COLO829 (cell line): Measurements from ENCODE around the gene NOLC1.

Experiments used
- DNase-seq: peaks from one replicate; pipeline ENCODE4 v3.0.0; 2012; ENCODE audit warnings: low spot score

NOLC1 gene

DNA sequence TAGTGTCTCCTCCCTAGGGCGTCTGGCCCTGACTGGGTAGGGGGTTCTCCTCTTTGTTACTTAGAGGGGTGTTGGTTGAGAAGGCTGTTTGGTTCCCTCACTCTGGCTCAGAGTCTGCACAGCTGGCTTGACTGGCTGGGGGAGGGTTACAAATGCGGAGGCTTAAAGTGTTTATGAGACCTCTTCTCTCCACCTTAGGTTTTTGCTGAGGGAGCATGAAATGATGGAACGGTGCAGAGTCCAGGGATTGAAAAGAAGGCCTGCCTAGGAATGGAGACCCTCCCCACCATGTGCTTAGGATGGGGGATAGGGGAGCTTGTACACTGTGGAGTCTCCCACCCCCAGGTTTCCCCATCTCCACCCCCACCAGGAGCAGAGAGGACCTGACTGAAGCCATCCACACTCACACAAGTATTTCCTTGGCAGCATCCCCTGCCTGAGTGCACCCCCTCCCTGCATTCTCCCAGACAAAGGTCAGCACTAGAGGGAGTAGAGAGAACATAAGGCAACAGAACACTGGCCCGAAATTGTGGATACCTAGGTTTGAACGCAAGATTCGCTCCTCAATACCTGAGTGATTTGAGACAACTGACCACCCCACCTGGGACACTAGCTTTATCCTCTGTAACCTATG lies 30.3 kb upstream of the NOLC1 start:
- DNase-seq, result no peak

GRCh38 chr10:102122450-102122849 lies 29.7 kb upstream of the NOLC1 start:
- DNase-seq, result no peak

DNA sequence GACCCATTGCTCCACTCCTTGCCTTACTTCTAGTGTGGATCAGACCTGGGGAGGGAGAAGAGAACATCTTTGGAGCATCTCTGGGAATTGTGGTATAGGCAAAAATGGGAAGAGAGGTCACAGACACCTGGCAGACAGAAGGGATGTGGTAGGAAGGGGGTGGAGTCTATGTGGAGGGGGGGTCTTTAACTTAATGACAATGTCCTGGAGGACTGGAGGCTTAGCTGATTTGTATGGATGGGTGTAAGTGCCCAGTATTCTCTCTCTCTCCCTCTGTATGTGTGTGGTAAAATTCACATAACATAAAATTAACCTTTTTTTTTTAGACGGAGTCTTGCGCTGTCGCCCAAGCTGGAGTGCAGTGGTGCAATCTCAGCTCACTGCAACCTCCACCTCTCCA lies 29.0 kb upstream of the NOLC1 start:
- no peak for DNase-seq

GRCh38 chr10:102131286-102132170 lies 20.7 kb upstream of the NOLC1 start:
- no peak for DNase-seq

GRCh38 chr10:102132193-102132562 lies 20.0 kb upstream of the NOLC1 start:
- DNase-seq, result no peak

GRCh38 chr10:102132563-102133372 lies 19.4 kb upstream of the NOLC1 start, which contains the start of gene PPRC1:
Gene PPRC1 (plus strand): TSS chr10:102133040. CDS start chr10:102133069, 29 bp downstream.
- peak; percentile 96 for DNase-seq

DNA sequence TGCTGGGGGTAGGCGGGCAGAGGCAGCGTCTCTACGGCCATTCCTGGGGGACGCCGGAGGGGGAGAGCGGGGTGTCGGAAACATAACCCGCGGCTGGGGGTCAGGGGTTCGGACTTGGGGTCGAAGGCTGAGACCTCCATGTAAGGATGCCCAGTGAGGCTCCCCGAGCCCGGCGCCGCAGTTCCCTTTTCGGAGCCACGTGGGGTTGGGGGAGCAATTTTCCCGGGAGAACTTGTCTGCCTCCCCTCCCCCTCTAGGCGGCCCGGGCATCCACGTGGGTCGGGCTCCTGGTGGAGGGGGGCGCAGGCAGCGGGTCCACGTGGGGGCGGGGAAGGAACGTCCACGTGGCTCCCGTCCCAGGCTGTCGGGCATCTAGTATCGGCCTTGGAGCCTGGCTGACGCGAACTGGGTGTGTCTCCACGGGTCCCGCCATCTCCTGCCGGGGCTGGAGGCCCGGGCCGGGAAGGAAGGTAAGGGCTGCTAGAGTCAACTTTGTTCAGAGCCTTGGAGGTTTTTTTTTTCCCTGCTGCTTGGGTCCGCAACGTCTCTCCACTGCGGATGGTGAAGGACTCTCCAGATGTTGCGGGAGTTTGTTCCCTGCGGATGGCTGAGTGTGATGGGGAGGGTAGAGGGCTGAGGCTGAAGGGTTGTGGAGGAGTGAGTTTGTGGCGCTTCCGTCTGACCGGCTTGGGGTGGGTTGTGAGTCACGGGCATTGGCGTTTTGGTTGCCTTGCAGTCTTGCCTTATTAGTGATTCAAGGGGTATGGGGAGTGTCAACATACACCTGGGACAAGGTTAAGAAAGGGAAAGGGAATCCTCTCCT lies 18.6 kb upstream of the NOLC1 start:
- DNase-seq, result peak; percentile 53

DNA sequence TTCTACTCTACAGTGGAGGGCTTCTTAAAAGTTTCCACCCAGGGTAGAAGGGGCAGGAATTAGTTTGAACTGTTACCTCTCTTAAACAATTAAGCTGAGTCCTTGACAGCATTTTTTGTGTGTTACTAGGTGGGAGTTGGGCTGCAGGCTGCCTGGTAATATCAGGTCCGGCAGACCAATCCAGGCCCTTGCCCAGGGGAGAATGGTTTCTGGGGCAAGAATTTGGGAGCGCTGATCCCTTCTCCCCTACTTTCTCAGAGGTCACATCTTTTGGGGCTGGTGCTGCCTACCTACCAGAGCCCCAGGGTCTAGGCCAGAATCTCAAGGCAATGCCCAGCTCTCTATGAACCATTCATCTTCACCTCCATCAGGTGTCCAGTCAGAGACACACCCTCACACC lies 17.8 kb upstream of the NOLC1 start:
- no peak for DNase-seq

DNA sequence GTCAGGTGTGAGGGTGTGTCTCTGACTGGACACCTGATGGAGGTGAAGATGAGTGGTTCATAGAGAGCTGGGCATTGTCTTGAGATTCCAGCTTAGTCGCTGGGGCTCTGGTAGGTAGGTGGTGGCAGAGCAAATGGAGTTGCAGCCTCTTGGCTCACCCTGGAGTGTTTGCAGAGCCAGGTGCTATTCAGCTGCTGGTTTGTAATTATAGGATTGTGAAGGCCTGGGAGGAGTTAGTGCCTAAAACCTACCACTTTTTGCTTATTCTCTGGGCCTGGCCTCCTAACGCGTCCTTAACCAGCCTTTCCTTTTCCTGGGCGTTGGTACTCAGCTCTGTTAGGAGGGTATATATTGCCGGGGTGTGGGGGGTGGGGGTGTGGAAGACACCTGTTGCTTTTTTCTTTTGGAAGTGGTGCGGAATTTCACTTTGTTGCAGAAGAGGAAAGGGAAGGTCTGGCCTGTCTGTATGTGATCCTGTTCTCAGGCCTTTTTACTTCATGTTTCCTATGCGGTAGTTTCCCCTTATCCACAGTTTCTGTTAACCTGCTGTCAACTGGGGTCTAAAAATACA lies 16.1 kb upstream of the NOLC1 start:
- no peak for DNase-seq

GRCh38 chr10:102139281-102140110 lies 12.7 kb upstream of the NOLC1 start:
- DNase-seq, result no peak

DNA sequence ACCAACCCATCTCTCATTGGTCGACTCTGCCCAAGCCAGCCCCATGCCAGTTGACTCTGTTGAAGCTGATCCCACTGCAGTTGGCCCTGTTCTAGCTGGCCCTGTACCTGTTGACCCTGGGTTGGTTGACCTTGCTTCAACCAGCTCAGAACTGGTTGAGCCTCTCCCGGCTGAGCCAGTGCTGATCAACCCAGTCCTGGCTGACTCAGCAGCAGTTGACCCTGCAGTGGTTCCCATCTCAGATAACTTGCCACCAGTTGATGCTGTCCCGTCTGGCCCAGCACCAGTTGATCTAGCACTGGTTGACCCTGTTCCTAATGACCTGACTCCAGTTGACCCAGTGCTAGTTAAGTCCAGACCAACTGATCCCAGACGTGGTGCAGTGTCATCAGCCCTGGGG lies 12.0 kb upstream of the NOLC1 start:
- no peak for DNase-seq

- DNase-seq, result no peak
Measured at GRCh38 chr10:102140913-102141540, 11.2 kb upstream of the NOLC1 start.

GRCh38 chr10:102141583-102142107 lies 10.5 kb upstream of the NOLC1 start:
- no peak for DNase-seq

- no peak for DNase-seq
Measured at GRCh38 chr10:102146971-102147428, 5.2 kb upstream of the NOLC1 start.

DNA sequence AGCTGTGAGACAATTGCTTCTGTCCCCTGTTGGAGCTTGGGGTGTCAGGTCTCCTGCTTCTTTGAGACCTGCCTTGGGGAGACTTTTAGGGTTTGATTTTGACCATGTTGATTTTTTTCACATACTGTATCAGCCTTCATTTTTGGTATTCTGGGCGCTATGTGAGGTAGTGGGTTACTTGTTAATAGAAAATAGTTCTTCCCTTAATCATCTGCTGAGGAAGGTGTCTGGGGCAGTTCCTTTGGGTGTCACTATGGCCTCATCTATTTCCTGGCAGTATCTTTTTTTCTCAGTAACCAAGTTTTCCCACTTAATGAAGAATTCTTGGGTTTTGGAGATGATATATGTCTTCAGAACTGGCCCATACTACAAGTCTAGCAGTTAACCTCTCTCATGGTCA lies 4.6 kb upstream of the NOLC1 start:
- DNase-seq, result no peak

GRCh38 chr10:102148275-102148674 lies 3.9 kb upstream of the NOLC1 start:
- DNase-seq, result no peak

DNA sequence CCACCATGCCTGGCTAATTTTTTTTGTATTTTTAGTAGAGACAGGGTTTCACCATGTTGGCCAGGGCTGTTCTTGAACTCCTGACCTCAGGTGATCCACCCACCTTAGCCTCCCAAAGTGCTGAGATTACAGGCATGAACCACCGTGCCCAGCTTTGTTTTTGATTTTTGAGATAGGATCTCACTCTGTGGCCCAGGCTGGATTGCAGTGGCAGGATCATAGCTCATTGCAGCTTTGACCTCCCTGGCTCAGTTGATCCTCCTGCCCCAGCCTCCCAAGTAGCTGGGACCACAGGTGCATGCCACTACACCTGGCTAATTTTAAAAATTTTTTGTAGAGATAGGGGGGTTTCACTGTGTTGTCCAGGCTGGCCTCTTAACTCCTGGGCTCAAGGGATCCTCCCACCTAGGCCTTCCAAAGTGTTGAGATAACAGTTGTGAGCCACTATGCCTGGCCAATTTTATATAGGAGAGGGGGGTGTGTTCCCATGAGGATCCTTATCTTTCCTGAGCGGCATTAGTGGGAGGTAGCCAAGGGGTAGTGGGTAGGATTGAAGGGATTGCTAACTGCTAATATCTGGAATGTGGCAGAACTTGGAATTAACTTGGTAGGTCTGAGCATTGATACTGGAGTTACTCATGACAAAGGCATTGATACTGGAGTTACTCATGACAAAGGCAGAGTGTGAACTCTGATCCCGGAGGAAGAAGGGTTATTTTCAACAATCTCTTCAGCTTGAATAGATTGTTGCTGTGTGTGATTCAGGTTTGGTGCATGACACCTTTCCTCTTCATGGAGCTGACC lies 1.0 kb upstream of the NOLC1 start:
- DNase-seq, result no peak

DNA sequence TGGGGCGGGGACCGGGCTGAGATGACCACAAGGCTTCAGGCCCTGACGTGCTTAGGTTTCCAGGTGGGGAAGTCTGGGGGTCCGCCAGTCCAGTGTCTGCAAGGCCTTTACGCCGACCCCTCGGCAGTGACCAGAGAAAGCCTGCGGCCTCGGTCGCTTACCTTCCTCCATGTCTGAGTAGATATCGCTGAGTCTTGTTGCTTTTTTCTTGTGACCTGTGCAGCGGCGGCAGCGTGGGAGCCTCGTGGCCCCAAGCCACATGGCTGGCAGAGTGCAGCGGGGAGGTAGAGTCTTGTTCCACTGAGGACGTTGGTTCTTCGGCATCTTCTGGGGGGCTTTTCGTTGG lies 329 bp downstream of the NOLC1 start:
- no peak for DNase-seq

GRCh38 chr10:102153093-102153620 lies 968 bp downstream of the NOLC1 start:
- no peak for DNase-seq
